ENCODE data around the gene C12orf42. TPM values are rescaled to one million over a fixed set of nuclear protein-coding genes. Genes with fewer than 3 reads are reported as not detected.

The C12orf42 gene
- total and polyA plus RNA-seq, 9 donors, result not detected

DNA sequence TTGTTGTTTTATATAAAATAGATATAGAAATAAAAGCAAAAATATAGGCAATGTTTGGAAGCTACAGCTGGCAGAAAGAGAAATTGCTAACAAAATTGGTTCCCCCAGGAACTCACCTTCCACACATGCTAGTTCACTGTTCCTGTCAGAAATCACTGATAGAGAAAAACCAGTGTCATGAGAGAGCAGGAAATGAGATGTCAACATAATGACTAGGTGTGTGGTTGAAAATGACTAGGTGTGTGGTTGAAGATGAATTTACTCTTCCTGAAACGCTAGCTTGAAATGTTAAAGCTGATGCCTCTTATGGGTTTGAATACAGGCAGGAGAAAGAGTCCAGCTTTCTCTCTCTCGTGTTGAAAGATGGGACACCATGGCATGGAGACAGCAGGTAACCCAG is 216.3 kb downstream of the C12orf42 start:
- Histone ChIP-seq H3K4me1 (ENCODE audit: insufficient read depth) (no peaks in the 10 kb centered on the region), H3K9me3 (no peaks in the 10 kb centered on the region), H3K4me3 (no peak overlapping the region), H3K36me3 (no peaks in the 10 kb centered on the region), H3K27ac (no peak overlapping the region), H3K27me3 (no peaks in the 10 kb centered on the region)
- TF ChIP-seq, protein P1, sequence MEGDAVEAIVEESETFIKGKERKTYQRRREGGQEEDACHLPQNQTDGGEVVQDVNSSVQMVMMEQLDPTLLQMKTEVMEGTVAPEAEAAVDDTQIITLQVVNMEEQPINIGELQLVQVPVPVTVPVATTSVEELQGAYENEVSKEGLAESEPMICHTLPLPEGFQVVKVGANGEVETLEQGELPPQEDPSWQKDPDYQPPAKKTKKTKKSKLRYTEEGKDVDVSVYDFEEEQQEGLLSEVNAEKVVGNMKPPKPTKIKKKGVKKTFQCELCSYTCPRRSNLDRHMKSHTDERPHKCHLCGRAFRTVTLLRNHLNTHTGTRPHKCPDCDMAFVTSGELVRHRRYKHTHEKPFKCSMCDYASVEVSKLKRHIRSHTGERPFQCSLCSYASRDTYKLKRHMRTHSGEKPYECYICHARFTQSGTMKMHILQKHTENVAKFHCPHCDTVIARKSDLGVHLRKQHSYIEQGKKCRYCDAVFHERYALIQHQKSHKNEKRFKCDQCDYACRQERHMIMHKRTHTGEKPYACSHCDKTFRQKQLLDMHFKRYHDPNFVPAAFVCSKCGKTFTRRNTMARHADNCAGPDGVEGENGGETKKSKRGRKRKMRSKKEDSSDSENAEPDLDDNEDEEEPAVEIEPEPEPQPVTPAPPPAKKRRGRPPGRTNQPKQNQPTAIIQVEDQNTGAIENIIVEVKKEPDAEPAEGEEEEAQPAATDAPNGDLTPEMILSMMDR (IDR thresholded peaks at IDR 0.05), result no peak
- TF ChIP-seq POLR2A (IDR thresholded peaks at IDR 0.05), result no peak
- no peak for TF ChIP-seq EP300 (IDR thresholded peaks at IDR 0.05)
- WGBS, 3 donors, result 61 to 70% (median 63%) methylated on average over 2 of the region's 2 CpGs
- intact Hi-C loops (cut with DNase I), result no loop called here
- DNase-seq, result no peak

DNA sequence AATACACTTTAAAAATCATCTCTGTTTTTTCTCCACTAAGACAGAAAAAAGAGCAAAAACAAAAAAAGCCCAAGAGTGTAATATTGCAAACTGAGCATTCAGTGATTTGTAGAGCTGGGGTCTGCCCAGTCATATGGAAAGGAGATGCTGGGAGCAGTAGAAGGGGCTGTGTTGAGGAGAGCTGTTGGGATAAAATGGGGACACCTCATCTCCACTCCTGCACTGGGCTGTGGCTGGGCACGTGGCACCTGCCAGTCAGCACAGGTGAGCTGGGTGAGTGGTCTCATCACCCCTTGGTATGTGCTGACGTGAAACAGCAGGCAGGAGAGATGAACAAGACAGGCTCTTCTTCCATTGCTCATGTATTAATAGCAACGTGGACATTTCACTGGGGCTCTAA is 217.4 kb downstream of the C12orf42 start:
- WGBS, 3 donors, result 51 to 72% (median 56%) methylated on average over 3 of the region's 3 CpGs
- intact Hi-C loops (cut with DNase I), result no loop called here
- Histone ChIP-seq H3K4me1 (ENCODE audit: insufficient read depth) (no peaks in the 10 kb centered on the region), H3K9me3 (no peaks in the 10 kb centered on the region), H3K4me3 (no peak overlapping the region), H3K27me3 (no peaks in the 10 kb centered on the region), H3K27ac (no peak overlapping the region), H3K36me3 (no peaks in the 10 kb centered on the region)
- no peak for TF ChIP-seq POLR2A (IDR thresholded peaks at IDR 0.05)
- no peak for DNase-seq

DNA sequence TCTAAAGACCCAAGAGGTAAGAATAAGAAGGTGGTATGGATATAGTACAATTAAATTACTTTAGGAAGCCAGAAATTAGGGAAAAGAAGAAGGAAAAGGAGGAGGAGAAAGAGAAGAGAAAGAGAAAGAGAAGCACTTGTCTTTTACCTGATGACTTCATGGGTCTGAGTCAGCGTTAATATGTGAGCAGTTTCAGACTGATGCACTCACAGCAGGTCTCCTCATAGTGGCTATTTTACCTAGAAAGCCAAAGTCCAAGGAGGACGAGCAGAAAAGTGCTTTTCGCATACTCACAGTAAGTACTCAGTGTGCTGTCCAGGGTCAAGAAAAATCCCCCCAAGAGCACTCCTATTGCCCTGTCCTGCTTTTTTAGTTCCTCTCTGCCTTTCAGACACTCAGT is 222.1 kb downstream of the C12orf42 start:
- DNase-seq, result no peak
- H3K4me3 ChIP-seq, result no peak overlapping the region
- no peaks in the 10 kb centered on the region for H3K9me3 ChIP-seq
- H3K27ac ChIP-seq, result no peak overlapping the region
- intact Hi-C loops (cut with DNase I), result no loop called here
- WGBS, 3 donors, result 68 to 71% (median 71%) methylated on average over 3 of the region's 3 CpGs
- no peaks in the 10 kb centered on the region for H3K27me3 ChIP-seq
- no peaks in the 10 kb centered on the region for H3K36me3 ChIP-seq
- TF ChIP-seq POLR2A (IDR thresholded peaks at IDR 0.05), result no peak
- TF ChIP-seq, protein P1 (IDR thresholded peaks at IDR 0.05), result no peak
- TF ChIP-seq EP300 (IDR thresholded peaks at IDR 0.05), result no peak
- H3K4me1 ChIP-seq (ENCODE audit: insufficient read depth), result no peaks in the 10 kb centered on the region

DNA sequence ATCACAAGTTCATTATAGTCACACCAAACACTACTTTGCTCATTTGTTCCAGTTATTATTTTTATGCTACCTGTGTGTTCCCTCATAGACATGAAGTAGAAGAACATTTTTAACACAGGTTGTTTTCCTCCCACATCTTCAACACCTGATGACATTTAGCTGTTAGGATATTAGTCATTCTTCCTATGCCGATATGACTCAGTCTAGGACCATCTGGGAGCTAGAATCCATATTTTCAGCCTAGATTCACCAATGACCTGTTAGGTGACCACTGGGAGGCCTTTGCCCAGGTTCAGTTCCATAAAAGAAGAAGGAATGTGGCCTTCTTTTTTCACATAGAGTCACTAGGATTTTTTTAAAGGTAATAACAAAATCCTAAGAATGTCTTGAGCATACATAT is 222.8 kb downstream of the C12orf42 start:
- TF ChIP-seq EP300 (IDR thresholded peaks at IDR 0.05) (no peak), POLR2A (IDR thresholded peaks at IDR 0.05) (no peak)
- TF ChIP-seq, protein P1 (IDR thresholded peaks at IDR 0.05), result no peak
- DNase-seq, result no peak
- Histone ChIP-seq H3K27ac (no peak overlapping the region), H3K4me1 (ENCODE audit: insufficient read depth) (no peaks in the 10 kb centered on the region), H3K4me3 (no peak overlapping the region), H3K27me3 (no peaks in the 10 kb centered on the region), H3K9me3 (no peaks in the 10 kb centered on the region), H3K36me3 (no peaks in the 10 kb centered on the region)
- intact Hi-C loops (cut with DNase I), result no loop called here
- WGBS, 3 donors, result 71 to 91% (median 83%) methylated on average over 1 of the region's 1 CpG

DNA sequence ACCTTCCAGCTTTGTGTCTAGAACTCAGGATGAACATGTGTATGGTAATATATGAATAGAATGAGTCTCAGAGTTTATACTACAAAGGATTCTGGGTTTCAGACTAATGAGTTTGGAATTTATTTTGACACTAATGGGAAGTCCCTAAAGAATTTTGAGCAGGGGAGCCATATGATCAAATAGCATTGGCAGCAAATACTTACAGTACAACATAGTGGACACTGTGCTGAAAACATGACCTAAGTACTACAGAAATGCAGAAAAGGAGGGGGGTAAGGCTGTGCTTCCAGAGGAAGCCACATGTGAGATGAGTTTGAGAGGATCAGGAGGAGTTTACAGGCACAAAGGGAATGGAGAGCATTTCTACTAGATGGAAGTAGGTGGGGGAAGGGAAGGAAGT is 225.8 kb downstream of the C12orf42 start:
- TF ChIP-seq POLR2A (IDR thresholded peaks at IDR 0.05), result no peak
- TF ChIP-seq, protein P1 (IDR thresholded peaks at IDR 0.05), result no peak
- no peak for TF ChIP-seq EP300 (IDR thresholded peaks at IDR 0.05)
- H3K36me3 ChIP-seq, result no peaks in the 10 kb centered on the region
- H3K4me3 ChIP-seq, result no peak overlapping the region
- no peak overlapping the region for H3K27ac ChIP-seq
- no peaks in the 10 kb centered on the region for H3K27me3 ChIP-seq
- intact Hi-C loops (cut with DNase I), result no loop called here
- H3K9me3 ChIP-seq, result no peaks in the 10 kb centered on the region
- H3K4me1 ChIP-seq (ENCODE audit: insufficient read depth), result no peaks in the 10 kb centered on the region
- DNase-seq, result no peak
